Parathyroid adenoma (tissue), 2 donors: ENCODE results near the gene LTB.
"Not testable (repeated sequence)": the region's sequence is repeated elsewhere in the genome, so short reads cannot be mapped to it uniquely, and the experiment has no call there.

Experiments
- H2AFZ ChIP-seq: fragments of 300-600 bp; sonication (generic); one replicate; pipeline ENCODE4 v1.7.0; 2017; ENCODE audit warnings: antibody characterized with exemption, mild to moderate bottlenecking
- H3K27ac ChIP-seq: fragments of 300-600 bp; sonication (generic); one replicate; pipeline ENCODE4 v1.7.0; 2017
- H3K27me3 ChIP-seq: fragments of 300-600 bp; sonication (generic); one replicate; pipeline ENCODE4 v1.7.0; 2017; ENCODE audit warnings: low read length; ENCODE audit not compliant: control insufficient read depth, insufficient read depth
- H3K36me3 ChIP-seq: fragments of 300-600 bp; sonication (generic); one replicate; pipeline ENCODE4 v1.7.0; 2017; ENCODE audit warnings: low read length; ENCODE audit not compliant: control insufficient read depth, insufficient read depth
- H3K4me1 ChIP-seq: fragments of 300-600 bp; sonication (generic); one replicate; pipeline ENCODE4 v1.7.0; 2017; ENCODE audit warnings: control low read depth
- H3K4me2 ChIP-seq: fragments of 300-600 bp; sonication (generic); one replicate; pipeline ENCODE4 v1.7.0; 2017; ENCODE audit warnings: low read length
- H3K4me3 ChIP-seq: fragments of 300-600 bp; sonication (generic); one replicate; pipeline ENCODE4 v1.7.0; 2017; ENCODE audit warnings: low read depth, low read length
- H3K79me2 ChIP-seq: fragments of 300-600 bp; sonication (generic); one replicate; pipeline ENCODE4 v1.7.0; 2017; ENCODE audit warnings: control low read depth
- H3K9ac ChIP-seq: fragments of 300-600 bp; sonication (generic); one replicate; pipeline ENCODE4 v1.7.0; 2017; ENCODE audit warnings: mild to moderate bottlenecking
- H3K9me3 ChIP-seq: fragments of 300-600 bp; sonication (generic); one replicate; pipeline ENCODE4 v1.7.0; 2017; ENCODE audit warnings: low read length; ENCODE audit not compliant: control insufficient read depth
- TF ChIP-seq, protein P1 (sequence below): fragments of 300-600 bp; sonication (generic); IDR thresholded peaks from one replicate; pipeline ENCODE4 v1.7.0; 2017; ENCODE audit warnings: antibody characterized with exemption, mild to moderate bottlenecking
- donor health status: primary hyperparathyroidism.

LTB gene

DNA sequence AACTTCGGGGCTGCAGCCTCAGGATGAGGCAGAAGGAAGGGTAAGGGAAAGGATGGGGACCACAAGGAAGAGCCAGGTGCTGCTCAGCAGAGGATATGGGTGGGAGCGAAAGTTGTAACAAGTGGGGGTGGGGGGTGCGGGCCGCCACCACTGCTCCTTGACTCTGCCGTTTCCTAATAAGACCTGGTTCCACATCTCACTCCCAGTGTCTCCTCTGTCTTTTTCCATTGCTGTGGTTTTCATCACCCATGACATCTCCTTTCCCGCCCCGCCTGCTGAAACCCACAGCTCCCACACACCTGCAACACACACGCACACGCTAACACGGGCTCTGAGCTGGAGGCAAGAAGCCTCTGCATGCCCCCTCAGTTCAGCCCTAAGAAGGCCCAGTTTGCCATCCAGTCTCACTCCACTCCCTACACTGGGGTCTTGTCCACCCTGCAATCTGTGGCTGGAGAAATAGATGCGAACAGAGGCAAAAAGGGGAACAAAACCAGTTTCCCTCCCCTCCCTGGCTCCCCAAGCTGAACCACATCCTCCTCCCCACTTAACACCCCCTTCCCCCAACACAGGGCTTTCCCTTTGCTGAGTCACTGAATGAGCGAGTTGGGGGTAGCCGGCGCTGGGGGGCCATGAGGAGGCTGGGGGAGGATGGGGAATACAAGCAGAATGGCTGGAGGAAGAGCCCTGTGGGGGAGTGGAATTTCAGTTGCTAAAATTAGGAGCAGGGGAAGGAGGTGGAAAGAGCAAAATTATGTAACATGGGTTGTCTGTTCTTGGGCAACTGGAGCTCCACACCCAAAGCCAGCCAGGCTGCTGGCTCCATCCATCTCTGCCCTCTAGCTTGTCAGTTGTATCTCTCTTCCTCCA is 23.4 kb downstream of the LTB start:
- H2AFZ ChIP-seq, result no peak overlapping the region
- no peaks in the 10 kb centered on the region for H3K27me3 ChIP-seq
- peaks cover 2% of the 10 kb centered on the region for H3K79me2 ChIP-seq
- no peak overlapping the region for H3K4me3 ChIP-seq
- H3K9ac ChIP-seq, result no peak overlapping the region
- no peak overlapping the region for H3K4me2 ChIP-seq
- TF ChIP-seq, protein P1, sequence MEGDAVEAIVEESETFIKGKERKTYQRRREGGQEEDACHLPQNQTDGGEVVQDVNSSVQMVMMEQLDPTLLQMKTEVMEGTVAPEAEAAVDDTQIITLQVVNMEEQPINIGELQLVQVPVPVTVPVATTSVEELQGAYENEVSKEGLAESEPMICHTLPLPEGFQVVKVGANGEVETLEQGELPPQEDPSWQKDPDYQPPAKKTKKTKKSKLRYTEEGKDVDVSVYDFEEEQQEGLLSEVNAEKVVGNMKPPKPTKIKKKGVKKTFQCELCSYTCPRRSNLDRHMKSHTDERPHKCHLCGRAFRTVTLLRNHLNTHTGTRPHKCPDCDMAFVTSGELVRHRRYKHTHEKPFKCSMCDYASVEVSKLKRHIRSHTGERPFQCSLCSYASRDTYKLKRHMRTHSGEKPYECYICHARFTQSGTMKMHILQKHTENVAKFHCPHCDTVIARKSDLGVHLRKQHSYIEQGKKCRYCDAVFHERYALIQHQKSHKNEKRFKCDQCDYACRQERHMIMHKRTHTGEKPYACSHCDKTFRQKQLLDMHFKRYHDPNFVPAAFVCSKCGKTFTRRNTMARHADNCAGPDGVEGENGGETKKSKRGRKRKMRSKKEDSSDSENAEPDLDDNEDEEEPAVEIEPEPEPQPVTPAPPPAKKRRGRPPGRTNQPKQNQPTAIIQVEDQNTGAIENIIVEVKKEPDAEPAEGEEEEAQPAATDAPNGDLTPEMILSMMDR, result no peak
- no peaks in the 10 kb centered on the region for H3K9me3 ChIP-seq
- no peaks in the 10 kb centered on the region for H3K36me3 ChIP-seq
- H3K27ac ChIP-seq, result peak overlapping the region; percentile 45
- no peaks in the 10 kb centered on the region for H3K4me1 ChIP-seq

- no peaks in the 10 kb centered on the region for H3K9me3 ChIP-seq
- H3K4me3 ChIP-seq, result no peak overlapping the region
- no peak overlapping the region for H3K9ac ChIP-seq
- H3K79me2 ChIP-seq, result peaks cover 5% of the 10 kb centered on the region
- H3K27ac ChIP-seq, result peak overlapping the region; percentile 11
- no peaks in the 10 kb centered on the region for H3K27me3 ChIP-seq
- H3K36me3 ChIP-seq, result no peaks in the 10 kb centered on the region
- no peak overlapping the region for H2AFZ ChIP-seq
- TF ChIP-seq, protein P1, result no peak
- H3K4me1 ChIP-seq, result no peaks in the 10 kb centered on the region
- no peak overlapping the region for H3K4me2 ChIP-seq
Measured at GRCh38 chr6:31558318-31558625, 24.0 kb downstream of the LTB start.

GRCh38 chr6:31557443-31558317 is 24.5 kb downstream of the LTB start:
- no peaks in the 10 kb centered on the region for H3K36me3 ChIP-seq
- H3K27ac ChIP-seq, result peak overlapping the region; percentile 11
- no peak overlapping the region for H3K4me2 ChIP-seq
- TF ChIP-seq, protein P1, result no peak
- no peak overlapping the region for H3K4me3 ChIP-seq
- no peaks in the 10 kb centered on the region for H3K4me1 ChIP-seq
- H3K79me2 ChIP-seq, result peaks cover 5% of the 10 kb centered on the region
- no peaks in the 10 kb centered on the region for H3K9me3 ChIP-seq
- H2AFZ ChIP-seq, result no peak overlapping the region
- no peak overlapping the region for H3K9ac ChIP-seq
- H3K27me3 ChIP-seq, result no peaks in the 10 kb centered on the region

GRCh38 chr6:31556307-31556706 is 25.9 kb downstream of the LTB start:
- Histone ChIP-seq H3K27me3 (no peaks in the 10 kb centered on the region), H3K4me3 (no peak overlapping the region), H3K36me3 (no peaks in the 10 kb centered on the region), H3K9ac (no peak overlapping the region), H3K4me1 (no peaks in the 10 kb centered on the region), H2AFZ (no peak overlapping the region), H3K79me2 (peaks cover 10% of the 10 kb centered on the region), H3K27ac (no peak overlapping the region), H3K9me3 (no peaks in the 10 kb centered on the region), H3K4me2 (no peak overlapping the region)
- TF ChIP-seq, protein P1, result no peak

DNA sequence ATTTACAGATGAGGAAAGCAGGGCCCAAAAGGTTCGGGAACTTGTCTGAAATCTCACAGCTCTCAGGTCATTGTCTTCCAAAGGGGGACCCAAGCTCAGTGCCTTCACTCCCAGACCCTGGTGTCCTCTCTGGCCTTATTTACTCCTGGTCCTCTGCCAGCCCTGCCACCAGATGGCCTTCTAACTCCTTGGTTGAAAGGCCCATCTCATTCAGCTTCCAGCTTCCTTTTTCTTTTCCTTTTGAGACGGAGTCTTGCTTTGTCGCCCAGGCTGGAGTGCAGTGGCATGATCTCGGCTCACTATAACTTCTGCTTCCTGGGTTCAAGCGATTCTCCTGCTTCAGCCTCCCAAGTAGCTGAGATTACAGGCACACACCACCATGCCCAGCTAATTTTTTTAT is 30.9 kb downstream of the LTB start:
- not testable (repeated sequence) for H3K27ac ChIP-seq, H3K27me3 ChIP-seq, H3K36me3 ChIP-seq, H2AFZ ChIP-seq, H3K4me2 ChIP-seq, H3K9me3 ChIP-seq, H3K4me3 ChIP-seq, H3K9ac ChIP-seq, H3K4me1 ChIP-seq
- H3K79me2 ChIP-seq, result peaks cover 17% of the 10 kb centered on the region
